Femur (tissue), 1 donor: ENCODE results near the gene APOBEC3C.
"Not testable (repeated sequence)": the region's sequence is repeated elsewhere in the genome, so short reads cannot be mapped to it uniquely, and the experiment has no call there.

Experiments
- DNase-seq: peaks from one replicate; pipeline ENCODE4 v3.0.0-alpha.2; 2017

Gene APOBEC3C

DNA sequence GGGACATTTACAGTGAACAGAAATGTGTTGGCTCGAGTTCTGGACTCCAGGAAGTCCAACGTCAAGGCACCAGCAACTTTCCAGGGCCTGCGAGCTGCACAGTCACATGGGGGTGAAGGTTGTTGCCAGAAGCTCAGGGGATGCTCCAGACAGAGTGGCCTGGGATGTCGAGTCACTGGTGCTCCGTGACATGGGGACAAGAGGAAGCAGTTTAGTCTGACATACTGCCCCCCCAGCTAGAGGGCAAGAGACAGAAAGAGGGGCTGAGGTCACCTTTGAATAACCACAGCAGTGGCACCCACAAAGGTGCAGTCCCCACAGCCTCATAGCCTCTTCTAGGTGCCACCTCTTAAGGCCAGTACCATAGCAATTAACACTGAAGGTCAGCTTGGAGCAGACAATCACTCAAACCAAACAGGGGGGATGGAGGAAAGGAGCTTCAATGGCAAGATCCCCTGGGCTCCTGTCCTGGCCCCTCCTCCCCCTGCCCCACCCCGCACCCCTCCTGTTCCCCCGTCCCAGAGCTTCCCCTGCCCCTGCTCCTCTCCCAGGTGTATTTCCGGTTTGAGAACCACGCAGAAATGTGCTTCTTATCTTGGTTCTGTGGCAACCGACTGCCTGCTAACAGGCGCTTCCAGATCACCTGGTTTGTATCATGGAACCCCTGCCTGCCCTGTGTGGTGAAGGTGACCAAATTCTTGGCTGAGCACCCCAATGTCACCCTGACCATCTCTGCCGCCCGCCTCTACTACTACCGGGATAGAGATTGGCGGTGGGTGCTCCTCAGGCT, 10.7 kb downstream of the APOBEC3C start:
- no peak for DNase-seq

DNA sequence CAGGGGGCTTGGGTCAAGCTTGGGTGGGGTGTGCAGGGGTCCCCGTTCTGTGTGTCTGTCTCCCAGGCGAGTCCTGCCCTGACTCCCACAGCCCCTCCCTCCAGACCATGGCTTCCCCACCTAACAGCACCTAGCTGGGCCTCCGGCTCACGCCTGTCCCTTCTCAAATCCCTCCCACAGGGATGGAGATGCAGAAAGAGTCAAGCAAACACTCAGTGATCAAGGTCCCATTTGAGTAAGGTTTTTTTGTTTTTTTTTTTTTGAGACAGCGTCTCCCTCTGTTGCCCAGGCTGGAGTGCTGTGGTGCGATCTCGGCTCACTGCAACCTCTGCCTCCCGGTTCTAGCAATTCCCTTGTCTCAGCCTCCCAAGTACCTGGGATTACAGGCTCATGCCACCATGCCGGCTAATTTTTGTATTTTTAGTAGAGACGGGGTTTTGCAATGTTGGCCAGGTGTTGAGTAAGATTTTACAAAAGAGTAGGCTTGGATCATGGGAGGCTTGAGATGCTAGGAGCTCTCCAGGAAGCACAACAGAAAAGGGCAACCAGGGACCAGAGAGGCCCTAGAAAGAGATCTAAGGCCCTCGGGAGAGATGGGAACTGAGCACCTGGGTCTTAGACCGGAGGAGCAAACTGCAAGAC, 12.6 kb downstream of the APOBEC3C start:
- DNase-seq: no peak

DNA sequence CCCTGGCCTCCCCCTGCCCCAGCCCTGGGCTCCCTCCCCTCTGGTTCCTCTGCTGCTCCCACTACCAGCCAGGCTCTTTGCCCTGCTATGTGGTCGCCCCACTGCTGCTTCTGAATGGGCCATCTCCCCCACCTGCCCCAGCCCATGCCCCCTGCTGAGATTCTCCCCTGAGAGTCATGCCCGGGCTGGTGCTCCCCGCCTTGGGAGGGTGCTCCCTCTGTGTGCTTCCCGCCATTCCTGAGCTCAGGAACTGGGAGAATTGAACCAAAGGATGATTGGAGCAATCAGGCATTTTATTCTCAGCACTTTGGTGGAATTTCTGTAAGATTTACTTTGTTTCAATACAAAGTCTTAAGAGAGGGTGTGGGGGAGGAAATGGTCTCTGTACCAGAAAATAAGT, 13.7 kb downstream of the APOBEC3C start:
- no peak for DNase-seq

DNA sequence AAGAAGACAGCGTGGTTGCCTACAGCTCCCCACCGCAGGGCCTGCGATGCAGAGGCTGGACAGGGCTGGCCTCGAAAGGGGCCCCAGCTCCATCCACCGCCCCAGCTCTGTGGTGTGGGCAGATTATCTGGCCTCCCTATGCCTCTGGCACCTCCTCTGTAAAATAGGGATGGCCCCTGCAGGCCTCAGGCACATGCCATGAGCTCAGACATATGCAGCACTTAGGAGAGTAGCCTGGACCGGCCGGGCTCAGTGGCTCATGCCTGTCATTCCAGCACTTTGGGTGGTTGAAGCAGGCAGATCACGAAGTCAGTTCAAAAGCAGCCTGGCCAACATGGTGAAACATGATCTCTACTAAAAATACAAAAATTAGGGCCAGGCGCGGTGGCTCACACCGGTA, 14.2 kb downstream of the APOBEC3C start:
- no peak for DNase-seq

DNA sequence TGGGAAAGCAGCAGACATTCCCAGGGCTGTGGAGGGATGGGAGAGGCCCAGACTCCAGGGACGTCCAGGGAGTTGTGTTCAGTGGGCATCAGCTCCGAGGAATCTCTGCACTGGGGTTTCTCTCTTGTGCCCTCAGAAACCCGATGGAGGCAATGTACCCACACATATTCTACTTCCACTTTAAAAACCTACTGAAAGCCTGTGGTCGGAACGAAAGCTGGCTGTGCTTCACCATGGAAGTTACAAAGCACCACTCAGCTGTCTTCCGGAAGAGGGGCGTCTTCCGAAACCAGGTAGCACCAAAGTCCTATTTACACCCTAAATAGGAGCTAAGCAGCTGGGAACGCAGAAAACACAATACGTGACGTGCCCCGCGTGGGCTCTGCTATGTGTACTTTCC, 15.2 kb downstream of the APOBEC3C start:
- no peak for DNase-seq

DNA sequence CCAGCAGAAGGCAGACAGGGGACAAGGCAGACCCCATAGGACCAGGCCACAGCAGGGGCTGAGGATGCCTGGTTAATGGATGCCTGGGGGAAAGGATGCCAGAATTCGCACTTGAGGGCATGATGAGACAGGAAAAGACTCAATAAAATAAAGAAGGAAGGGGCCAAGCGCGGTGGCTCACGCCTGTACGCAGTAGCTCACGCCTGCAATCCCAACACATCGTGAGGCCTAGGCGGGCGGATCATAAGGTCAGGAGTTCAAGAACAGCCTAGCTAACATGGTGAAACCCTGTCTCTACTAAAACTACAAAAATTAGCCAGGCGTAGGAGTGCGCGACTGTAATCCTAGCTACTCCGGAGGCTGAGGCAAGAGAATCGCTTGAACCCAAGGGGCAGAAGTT, 16.6 kb downstream of the APOBEC3C start:
- no peak for DNase-seq

DNA sequence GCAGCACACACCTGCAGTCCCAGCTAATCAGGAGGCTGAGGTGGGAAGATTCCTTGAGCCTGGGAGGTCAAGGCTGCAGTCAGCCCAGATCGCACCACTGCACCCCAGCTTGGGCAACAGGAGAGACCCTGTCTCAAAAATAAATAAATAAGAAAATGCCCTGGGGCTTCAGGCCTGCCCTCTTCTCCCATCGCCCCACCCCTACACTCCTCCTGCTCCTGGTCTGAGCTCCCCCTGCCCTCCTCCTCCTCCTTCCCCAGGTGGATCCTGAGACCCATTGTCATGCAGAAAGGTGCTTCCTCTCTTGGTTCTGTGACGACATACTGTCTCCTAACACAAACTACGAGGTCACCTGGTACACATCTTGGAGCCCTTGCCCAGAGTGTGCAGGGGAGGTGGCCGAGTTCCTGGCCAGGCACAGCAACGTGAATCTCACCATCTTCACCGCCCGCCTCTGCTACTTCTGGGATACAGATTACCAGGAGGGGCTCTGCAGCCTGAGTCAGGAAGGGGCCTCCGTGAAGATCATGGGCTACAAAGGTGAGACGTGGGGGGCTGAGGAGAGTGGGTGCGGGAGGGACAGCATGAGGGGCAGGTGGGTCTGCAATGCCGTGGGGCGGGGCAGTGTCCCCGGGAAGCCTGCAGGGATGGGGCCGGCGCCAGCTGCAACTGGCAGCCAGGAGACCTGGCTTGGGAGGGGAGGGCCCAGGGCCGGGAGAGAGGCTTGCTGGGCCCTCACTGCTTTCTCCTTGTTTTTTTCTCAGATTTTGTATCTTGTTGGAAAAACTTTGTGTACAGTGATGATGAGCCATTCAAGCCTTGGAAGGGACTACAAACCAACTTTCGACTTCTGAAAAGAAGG, 17.6 kb downstream of the APOBEC3C start:
- DNase-seq: not testable (repeated sequence)

DNA sequence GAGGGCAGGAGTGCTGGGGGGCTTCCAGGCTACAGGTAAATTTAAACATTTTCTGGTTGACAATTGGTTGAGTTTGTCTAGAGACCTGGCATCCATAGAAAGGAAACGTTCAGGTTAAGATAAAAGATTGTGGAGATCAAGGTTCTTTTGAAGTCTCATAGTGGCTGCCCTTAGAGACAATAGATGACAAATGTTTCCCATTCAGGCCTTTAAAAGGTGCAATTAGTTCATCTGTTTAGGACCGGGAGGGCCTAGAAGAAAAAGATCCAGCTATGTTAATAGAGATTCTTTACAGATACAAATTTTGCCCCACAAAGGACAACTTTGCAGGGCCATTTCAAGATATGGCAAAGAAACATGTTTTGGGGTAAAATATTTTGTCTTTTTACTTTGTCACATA, 23.0 kb downstream of the APOBEC3C start:
- DNase-seq: not testable (repeated sequence)

DNA sequence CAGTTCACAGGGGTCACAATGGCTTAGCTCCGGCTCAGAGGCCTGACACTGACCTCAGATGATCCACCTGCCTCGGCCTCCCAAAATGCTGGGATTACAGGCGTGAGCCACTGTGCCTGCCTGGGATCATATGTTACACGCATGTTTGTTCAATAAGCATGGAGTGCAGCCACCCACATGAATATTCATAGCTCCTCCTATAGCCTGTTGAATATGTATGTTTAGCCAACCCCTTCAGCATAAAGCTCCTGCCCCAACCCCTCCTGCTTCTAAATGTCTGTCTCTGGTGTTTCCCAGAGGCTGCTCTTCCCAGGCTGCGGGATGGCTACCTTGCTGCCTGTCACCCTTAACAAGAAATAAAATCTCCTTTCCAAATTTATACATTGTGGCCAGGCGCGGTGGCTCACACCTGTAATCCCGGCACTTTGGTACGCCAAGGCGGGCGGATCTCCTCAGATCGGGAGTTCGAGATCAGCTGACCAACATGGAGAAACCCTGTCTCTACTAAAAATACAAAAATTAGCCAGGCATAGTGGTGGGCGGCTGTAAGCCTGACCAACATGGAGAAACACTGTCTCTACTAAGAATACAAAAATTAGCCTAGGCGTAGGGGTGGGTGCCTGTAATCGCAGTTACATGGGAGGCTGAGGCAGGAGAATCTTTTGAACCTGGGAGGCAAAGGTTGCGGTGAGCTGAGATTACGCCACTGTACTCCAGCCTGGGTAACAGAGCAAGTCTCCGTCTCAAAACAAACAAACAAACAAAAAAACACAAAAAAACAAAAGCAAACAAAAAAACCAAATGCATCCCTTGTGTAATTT, 25.5 kb downstream of the APOBEC3C start:
- DNase-seq: no peak

DNA sequence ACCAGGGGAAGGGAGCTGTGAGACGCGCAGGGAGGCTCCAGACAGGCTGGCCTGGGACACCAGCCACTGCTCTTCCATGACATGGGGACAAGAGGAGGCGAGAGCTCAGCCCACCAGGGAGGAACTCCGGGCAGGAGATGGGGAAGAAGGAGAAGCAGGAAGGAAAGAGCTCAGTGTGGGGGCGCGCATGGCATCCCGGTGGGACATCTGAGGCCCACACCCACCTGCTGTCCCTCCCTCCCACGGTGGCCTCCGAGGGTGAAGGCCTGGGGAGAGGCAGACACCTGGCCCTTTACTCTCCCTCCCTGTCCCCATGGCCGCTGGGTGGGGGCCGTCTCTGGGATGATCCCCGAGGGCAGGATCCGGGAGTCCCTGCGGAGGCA, 26.1 kb downstream of the APOBEC3C start:
- DNase-seq: not testable (repeated sequence)

DNA sequence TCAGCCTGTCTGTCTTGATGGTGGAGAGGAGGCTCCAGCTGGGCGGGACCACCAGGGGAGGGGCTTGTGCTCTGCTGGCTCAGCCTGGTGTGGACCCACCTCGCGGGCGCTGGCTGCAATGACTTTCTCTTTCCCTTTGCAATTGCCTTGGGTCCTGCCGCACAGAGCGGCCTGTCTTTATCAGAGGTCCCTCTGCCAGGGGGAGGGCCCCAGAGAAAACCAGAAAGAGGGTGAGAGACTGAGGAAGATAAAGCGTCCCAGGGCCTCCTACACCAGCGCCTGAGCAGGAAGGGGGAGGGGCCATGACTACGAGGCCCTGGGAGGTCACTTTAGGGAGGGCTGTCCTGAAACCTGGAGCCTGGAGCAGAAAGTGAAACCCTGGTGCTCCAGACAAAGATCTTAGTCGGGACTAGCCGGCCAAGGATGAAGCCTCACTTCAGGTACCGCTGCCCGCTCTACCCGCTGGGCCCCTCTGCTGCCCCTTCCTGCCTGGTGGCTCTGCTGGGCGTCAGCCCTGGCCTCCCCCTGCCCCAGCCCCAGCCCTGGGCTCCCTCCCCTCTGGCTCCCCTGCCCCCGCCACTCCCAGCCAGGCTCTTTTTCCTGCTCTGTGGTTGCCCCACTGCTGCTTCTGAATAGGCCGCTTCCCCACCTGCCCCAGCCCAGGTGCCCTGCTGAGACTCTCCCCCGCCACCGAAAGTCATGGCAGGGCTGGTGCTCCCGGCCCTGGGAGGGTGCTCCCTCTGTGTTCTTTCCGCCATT, 26.7 kb downstream of the APOBEC3C start, which contains the start of gene APOBEC3F:
Gene APOBEC3F (plus strand): TSS at position 327 of the 759 bp plus-strand sequence. CDS start 97 bp downstream, at position 424.
- peak; percentile 50 for DNase-seq

DNA sequence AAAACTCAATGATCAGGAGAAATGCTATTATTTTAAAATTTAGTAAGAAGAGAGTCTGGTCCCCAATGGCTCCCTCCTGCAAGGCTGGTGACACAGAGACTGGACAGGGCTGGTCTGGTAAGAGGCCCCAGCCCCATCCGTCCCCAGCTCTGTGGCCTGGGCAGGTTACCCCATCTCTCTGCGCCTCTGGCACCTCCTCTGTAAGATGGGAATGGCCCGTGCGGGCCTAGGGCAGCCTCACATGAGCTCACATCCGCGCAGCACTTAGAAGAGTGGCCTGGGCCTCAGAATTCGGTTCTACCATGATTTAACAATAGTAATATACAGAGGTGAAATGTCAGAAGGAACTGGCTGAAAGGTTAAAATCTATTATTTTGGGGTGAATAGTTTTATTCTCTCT, 27.9 kb downstream of the APOBEC3C start:
- DNase-seq: no peak

DNA sequence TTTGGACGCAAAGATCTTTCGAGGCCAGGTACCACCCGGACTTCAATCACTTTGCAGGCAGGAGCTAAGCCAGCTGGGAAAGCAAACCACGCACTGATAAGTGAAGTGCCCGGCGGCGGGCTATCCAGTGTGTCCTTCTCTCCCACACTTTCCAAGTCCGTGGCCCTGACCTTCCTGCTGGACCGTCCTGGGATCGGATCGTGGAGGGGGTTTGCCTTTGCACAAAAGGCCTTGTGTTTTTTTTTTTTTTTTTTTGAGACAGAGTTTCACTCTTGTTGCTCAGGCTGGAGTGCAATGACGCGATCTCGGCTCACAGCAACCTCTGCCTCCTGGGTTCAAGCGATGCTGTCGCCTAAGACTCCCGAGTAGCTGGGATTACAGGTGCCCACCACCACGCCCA, 29.0 kb downstream of the APOBEC3C start:
- DNase-seq: not testable (repeated sequence)

DNA sequence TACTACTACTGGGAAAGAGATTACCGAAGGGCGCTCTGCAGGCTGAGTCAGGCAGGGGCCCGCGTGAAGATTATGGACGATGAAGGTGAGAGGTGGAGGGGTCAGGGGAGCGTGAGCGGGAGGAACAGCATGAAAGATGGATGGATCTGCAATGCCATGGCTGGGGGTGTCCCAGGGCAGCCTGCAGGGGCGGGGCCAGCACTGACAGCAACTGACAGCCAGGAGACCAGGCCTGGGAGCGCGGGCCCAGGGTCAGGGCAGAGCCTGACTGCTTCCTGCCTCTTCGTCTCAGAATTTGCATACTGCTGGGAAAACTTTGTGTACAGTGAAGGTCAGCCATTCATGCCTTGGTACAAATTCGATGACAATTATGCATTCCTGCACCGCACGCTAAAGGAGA, 31.1 kb downstream of the APOBEC3C start:
- not testable (repeated sequence) for DNase-seq

DNA sequence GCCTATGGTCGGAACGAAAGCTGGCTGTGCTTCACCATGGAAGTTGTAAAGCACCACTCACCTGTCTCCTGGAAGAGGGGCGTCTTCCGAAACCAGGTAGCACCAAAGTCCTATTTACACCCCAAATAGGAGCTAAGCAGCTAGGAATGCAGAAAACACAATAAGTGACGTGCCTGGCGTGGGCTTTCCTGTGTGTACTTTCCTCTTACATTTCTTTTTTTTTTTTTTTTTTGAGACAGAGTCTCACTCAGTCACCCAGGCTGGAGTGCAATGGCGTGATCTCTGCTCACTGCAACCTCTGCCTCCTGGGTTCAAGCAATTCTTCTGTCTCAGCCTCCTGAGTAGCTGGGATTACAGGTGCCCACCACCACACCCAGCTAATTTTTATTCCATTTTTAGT, 35.4 kb downstream of the APOBEC3C start:
- DNase-seq: not testable (repeated sequence)

DNA sequence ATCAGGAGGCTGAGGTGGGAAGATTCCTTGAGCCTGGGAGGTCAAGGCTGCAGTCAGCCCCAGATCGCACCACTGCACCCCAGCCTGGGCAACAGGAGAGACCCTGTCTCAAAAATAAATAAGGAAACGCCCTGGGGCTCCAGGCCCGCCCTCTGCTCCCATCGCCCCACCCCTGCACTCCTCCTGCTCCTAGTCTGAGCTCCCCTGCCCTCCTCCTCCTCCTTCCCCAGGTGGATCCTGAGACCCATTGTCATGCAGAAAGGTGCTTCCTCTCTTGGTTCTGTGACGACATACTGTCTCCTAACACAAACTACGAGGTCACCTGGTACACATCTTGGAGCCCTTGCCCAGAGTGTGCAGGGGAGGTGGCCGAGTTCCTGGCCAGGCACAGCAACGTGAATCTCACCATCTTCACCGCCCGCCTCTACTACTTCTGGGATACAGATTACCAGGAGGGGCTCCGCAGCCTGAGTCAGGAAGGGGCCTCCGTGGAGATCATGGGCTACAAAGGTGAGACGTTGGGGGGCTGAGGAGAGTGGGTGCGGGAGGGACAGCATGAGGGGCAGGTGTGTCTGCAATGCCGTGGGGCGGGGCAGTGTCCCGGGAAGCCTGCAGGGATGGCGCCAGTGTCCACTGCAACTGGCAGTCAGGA, 37.9 kb downstream of the APOBEC3C start:
- DNase-seq: not testable (repeated sequence)

DNA sequence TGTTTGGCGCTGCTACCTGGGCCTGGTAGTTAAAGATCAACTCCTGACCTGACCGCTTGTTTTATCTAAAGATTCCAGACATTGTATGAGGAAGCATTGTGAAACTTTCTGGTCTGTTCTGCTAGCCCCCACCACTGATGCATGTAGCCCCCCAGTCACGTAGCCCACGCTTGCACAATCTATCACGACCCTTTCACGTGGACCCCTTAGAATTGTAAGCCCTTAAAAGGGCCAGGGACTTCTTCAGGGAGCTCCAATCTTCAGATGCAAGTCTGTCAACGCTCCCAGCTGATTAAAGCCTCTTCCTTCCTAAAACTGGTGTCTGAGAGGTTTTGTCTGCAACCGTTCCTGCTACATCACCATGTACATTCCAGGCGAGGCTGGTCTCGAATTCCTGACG, 41.6 kb downstream of the APOBEC3C start:
- no peak for DNase-seq

DNA sequence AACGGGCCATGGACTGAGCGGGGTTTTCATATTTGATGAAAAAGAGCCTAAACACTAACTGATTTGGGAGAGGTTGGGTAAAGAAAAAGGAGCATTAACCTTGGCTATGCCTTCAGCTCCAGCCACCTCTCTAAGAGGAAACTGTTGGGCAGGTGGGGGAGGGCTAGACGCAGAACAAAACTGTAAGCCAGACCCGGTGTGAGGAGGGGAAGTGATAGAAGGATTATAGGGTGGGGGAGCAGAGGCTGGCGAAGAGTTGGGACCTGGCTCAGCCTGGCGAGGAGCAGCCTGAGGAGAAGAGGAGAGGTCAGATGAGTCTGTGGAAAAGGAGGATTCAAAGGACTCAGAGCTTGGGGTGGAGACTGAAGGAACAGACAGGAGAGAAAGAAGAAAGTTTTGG, 47.2 kb downstream of the APOBEC3C start:
- not testable (repeated sequence) for DNase-seq

DNA sequence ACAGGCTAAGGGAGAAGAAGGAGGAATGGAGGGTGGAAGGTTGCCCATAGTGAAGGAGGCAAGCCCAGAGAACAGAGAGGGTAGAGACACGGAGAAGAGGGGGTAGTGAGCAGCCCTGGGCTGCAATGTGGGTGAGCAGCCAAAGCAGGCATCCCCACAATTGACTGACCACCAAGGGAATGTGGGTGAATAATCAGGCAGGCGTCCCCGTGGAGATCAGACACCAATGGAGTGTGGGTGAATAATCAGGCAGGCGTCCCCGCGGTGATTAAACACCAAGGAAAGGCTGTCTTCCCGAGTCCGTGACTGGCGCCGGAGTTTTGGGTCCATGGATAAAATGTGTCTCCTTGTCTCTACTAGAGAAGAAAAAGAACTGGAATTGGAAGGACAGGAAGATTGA, 47.9 kb downstream of the APOBEC3C start:
- not testable (repeated sequence) for DNase-seq

DNA sequence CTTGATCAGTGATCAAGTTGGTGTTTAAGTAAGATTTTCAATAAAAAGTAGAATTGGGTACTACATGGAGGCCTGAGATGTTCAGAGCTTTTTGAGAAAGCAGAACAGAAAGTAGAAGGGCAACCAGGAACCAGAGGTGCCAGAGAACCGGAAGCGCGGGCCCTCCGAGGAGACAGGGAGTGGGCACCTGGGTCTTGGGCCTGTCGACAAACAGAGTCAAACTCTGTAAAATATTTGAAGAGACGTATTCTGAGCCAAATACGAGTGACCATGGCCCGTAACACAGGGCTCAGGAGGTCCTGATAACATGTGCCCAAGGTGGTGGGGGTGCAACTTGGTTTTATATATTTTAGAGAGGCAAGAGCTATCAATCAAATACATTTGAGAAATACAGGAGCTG, 49.8 kb downstream of the APOBEC3C start:
- not testable (repeated sequence) for DNase-seq
